Measurements from ENCODE around the gene M1AP. TPM values are rescaled to one million over a fixed set of nuclear protein-coding genes. Genes with fewer than 3 reads are reported as not detected.

The M1AP gene
- total RNA-seq, 1 experiment from 2014 or later: 7.6 TPM

GRCh38 chr2:74567881-74568280 lies 80.2 kb downstream of the M1AP start:
- Histone ChIP-seq H2BK15ac (ENCODE audit: low read depth, low read length) (no peak overlapping the region), H3K9ac (ENCODE audit: extremely low read depth, insufficient read length, low read length) (no peak overlapping the region), H2AK5ac (ENCODE audit: insufficient read length, low read length) (no peak overlapping the region), H4K91ac (ENCODE audit: insufficient read length, low read depth, low read length) (no peak overlapping the region), H3K14ac (ENCODE audit: insufficient read depth, low read length) (no peak overlapping the region), H4K8ac (replicated peaks; ENCODE audit: insufficient read length, low read depth, low read length) (no peak overlapping the region), H3K27me3 (ENCODE audit: insufficient read depth, low read length) (no peaks in the 10 kb centered on the region), H3K27ac (ENCODE audit: insufficient read length, low read depth, low read length) (no peak overlapping the region), H3K4ac (ENCODE audit: low read depth, low read length) (no peak overlapping the region), H3K18ac (ENCODE audit: insufficient read length, low read depth, low read length) (no peak overlapping the region), H3T11ph (ENCODE audit: low read length) (no peak overlapping the region), H3K23me2 (ENCODE audit: insufficient read length, low read depth, low read length, poor library complexity, severe bottlenecking) (no peaks in the 10 kb centered on the region), H4K5ac (ENCODE audit: insufficient read length, low read depth, low read length) (no peak overlapping the region), H2BK5ac (ENCODE audit: insufficient read length, low read length) (no peak overlapping the region), H3K9me3 (ENCODE audit: control insufficient read depth, low read depth, low read length) (no peaks in the 10 kb centered on the region), H3K4me2 (ENCODE audit: insufficient read depth, insufficient read length, low read length) (no peak overlapping the region), H3K56ac (ENCODE audit: insufficient read length, low read depth, low read length) (no peak overlapping the region), H3K79me2 (ENCODE audit: insufficient read depth, low read length) (no peaks in the 10 kb centered on the region), H3K79me1 (ENCODE audit: insufficient read depth, low read depth, low read length, poor library complexity, severe bottlenecking) (no peaks in the 10 kb centered on the region), H4K20me1 (ENCODE audit: control insufficient read depth, insufficient read depth, insufficient read length) (no peaks in the 10 kb centered on the region), H3K4me1 (ENCODE audit: insufficient read depth, low read length) (no peaks in the 10 kb centered on the region), H2BK20ac (ENCODE audit: low read depth, low read length, poor library complexity, severe bottlenecking) (no peak overlapping the region), H2BK12ac (ENCODE audit: insufficient read length, low read depth, low read length) (no peak overlapping the region), H2AFZ (ENCODE audit: low read length) (no peak overlapping the region), H2BK120ac (ENCODE audit: low read depth, low read length, poor library complexity, severe bottlenecking) (no peak overlapping the region), H3K23ac (ENCODE audit: insufficient read length, low read depth, low read length) (no peak overlapping the region)
- no peak overlapping the region for H3K27ac Mint-ChIP-seq
- no peaks in the 10 kb centered on the region for H3K9me3 Mint-ChIP-seq
- H3K27me3 Mint-ChIP-seq (ENCODE audit: low read depth): peaks cover 9% of the 10 kb centered on the region
- no peaks in the 10 kb centered on the region for H3K36me3 Mint-ChIP-seq (ENCODE audit: insufficient read depth in 1 of 3, low read depth in 3 of 3)
- no peak for DNase-seq
- no CpG with 5 or more reads among the region's 5 CpGs for WGBS (ENCODE audit: extremely low coverage, insufficient read length, low lambda C conversion rate)
- no peaks in the 10 kb centered on the region for H3K4me1 Mint-ChIP-seq
- no peak overlapping the region for H3K4me3 Mint-ChIP-seq
- no peak for TF ChIP-seq CTCF (conservative IDR thresholded peaks at IDR 0.05)
